ENCODE data around the gene PSMB11.
A peak's percentile ranks its signal among the peaks of the same experiment; 100 is the strongest.
"Not testable (repeated sequence)": the region's sequence is repeated elsewhere in the genome, so short reads cannot be mapped to it uniquely, and the experiment has no call there.

Gene PSMB11

DNA sequence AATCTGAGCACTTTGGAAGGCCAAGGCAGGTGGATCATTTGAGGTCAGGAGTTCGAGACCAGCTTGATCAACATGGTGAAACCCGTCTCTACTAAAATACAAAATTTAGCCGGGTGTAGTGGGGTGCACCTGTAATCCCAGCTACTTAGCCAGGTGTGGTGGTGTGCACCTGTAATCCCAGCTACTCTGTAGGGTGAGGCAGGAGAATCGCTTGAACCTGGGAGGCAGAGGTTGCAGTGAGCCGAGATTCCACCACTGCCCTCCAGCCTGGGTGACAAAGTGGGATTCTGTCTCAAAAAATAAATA, 28.3 kb upstream of the PSMB11 start:
- not testable (repeated sequence) for DNase-seq (ENCODE audit: low read depth in 2 of 2)

DNA sequence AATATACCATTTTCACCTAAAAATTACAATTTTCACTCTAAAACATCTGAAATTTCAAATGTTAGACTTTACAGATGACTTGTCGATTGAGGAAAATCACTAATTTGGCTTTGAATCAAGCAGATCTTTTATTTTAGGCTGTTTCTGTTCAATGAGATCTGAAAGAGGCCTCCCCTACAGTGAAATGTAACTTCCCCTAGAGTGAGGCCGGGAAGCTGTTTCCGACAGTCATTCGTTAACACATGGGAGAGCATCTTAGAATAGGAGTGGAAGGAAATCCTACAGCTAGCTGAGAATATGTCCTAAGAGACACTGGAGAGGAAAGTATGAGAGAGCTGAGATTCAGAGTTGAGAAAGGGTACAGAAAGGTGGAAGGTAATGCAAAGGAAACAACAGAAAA, 26.4 kb upstream of the PSMB11 start:
- DNase-seq (ENCODE audit: low read depth in 2 of 2), result no peak

DNA sequence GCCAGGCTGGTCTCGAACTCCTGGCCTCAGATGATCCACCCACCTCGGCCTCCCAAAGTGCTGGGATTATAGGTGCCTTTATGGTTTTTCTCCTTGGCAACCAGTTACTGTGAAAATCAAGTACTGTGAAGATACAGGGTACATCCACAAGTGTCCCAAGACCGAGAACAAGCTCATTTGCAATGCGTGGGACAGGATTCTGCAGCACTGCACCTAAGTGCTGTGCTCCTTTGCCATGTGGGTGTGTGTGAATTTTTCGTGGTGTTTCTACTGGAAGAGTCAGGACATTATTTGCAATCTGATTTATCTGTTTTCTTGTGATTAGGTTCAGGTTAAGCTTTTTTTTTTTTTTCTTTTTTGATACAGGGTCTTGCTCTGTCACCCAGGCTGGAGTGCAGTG, 24.9 kb upstream of the PSMB11 start:
- DNase-seq (ENCODE audit: low read depth in 2 of 2), result no peak

DNA sequence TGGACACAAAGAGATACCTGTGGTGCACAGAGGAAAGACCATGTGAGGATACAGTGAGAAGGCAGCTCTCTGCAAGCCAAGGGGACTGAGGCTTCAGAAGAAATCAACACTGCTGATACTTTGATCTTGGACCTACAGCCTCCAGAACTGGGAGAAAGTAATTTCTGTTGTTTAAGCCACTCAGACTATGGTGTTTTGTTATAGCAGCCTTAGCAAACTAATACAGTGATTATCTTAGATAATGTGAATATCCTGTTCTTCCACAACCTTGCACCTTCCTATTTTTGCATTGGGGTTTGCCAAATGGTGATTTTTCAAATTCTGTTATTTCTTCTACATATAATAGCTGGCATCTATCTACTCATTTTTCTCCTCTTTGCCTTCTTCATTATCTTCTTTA, 23.9 kb upstream of the PSMB11 start:
- no peak for DNase-seq (ENCODE audit: low read depth in 2 of 2)

DNA sequence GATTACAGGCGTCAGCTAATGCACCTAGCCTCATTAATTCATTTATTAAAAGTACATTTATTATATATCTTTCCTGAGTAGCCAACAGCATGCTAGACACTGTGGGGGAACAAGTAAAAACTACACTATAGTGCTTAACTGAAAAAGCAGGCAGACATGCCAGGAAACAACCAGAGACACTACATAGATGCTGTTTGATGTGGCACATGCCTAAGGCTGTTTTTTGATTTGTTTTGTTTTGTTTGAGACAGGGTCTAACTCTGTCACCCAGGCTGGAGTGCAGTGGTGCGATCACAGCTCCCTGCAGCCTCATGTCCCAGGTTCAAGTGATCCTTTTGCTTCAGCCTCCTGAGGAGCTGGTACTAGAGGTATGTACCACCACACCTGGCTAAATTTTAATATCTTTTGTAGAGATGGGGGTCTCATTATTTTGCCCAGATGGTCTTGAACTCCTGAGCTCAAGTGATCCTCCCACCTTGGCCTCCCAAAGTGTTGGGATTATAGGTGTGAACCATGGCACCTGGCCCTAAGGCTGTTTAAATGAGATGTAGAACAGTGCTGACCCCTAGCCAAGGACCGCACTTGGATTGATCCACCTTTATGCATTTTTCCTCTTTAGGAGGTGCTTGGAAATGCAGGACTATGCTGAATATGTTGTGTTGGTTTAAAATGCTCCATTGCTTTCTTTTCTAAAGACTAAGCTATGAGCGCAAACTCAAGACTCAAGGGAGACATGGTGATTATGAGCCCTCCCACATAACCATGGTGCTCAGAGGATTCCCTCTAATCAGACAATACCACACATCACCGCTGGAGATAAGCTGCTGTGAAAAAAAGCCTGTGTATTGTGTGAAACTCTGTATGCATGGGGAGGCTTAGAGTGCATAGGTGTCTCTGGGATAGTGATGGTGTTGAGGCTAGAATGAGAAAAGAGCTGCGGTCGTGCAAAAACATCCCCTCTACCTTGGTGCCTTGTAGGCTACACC, 21.6 kb upstream of the PSMB11 start:
- no peak for DNase-seq (ENCODE audit: low read depth in 2 of 2)

DNA sequence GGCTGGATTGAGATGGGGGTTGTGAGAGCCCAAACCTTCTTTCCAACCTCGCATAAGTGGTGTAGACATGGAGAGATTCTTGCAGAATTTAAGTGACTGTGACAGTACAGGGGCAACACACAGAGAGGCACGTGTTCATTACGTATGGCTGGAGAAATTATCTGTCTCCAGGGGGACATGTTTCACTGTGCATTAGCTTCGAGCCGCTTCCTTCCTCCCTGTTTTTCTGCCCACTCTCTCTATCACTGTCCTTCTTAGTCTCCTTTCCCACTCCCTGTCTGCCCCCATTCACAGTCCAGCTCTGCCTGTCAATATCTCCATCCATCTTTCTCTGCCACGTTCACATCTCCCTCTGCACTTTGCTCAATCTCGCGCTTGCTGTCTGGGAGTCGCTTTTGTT, 20.6 kb upstream of the PSMB11 start:
- no peak for DNase-seq (ENCODE audit: low read depth in 2 of 2)

DNA sequence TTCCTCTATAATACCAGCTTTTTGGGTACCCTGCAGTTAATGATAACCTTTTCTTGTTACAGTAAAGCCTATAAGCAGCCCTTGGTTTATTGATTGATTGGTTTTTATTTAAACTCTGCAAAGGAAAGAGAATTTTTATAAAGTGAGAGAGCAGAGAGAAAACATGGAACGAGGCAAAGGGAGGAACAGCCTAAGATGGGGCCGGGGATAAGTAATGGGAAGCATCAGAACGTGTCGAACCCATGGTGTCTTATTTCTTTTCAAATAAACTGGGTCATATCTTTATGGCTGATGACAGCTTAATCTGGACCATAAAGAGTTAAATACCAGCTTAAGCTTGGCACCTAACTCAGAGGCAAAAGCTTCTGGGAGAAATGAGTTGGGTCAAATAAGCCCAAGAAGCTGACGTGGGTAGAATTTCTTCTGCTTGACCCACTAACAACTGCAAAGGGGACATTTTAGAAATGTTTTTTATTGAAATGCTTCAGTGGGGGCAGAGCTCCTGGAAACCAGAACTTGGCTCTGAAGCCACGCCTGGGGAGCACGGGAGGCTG, 20.0 kb upstream of the PSMB11 start:
- no peak for DNase-seq (ENCODE audit: low read depth in 2 of 2)

DNA sequence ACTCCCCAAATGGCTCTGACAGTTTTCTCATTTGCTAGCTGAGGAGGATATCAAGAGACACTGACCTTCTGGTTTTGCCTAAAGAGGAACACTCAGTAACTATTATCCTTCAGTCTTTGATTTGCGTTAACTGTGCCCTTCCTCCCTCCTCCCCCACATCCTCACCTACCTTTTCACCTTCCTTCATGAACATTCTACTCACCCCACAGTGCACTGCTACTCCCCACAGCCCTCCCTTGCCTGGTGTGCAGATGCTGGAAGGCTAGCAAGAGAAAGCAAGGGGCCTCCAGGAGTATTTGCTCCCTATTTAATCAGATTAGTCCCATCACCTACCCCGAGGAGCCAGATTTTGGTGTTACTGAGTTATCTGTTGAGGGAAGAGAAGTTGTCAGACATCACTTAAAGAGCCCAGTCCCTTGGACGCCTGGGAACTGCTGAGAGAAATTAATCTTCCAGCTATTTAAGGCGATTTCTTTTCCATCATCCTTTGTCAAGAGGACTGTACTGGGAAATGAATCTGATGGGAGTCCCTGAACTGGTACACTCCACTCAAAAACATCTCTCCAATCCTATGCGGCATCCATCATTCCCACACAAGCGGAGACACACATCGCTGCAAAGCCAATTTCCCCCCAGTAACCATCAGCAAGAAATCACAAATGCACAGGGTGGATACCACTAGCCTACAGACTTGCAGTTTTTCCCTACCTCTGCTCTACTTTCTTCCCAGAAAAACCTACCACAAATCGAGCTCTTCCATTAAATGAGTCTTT, 18.8 kb upstream of the PSMB11 start:
- no peak for DNase-seq (ENCODE audit: low read depth in 2 of 2)

DNA sequence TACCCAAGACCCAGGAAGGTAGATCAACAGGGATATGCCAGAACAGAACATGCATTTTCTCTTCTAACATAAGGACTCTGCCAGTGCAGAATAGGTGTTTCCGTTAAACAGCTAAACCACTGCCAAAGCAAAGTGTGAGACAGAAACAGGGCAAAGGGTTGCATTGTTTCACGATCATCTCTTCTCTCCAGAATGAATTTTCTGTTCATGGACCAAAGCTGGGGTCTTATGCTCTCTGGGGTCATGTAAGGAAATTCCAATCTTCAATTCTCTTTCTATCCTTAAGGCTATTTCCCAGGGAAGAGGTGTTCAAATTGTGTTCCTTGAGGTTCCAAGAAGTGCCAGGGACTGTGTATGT, 18.2 kb upstream of the PSMB11 start:
- no peak for DNase-seq (ENCODE audit: low read depth in 2 of 2)

DNA sequence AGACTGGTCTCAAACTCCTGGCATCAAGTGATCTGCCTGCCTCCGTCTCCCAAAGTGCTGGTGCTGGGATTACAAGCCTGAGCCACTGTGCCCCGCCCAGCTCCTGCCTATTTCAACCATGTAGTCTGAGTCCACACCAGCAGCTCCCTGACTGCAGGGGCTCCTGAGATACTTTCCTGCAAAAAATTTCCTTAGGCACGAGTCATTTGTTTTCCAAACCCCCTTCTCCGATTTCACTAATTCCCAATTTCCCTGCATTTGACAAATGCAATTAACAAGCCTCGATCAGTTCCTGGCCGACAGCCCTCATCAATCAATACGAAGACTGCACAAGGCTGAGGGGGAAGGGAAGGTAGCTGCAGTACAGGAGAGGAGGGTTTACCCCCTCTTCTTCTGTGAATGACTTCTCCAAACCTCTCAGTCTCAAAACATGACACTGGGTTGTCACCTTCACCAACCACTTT, 17.4 kb upstream of the PSMB11 start:
- no peak for DNase-seq (ENCODE audit: low read depth in 2 of 2)

DNA sequence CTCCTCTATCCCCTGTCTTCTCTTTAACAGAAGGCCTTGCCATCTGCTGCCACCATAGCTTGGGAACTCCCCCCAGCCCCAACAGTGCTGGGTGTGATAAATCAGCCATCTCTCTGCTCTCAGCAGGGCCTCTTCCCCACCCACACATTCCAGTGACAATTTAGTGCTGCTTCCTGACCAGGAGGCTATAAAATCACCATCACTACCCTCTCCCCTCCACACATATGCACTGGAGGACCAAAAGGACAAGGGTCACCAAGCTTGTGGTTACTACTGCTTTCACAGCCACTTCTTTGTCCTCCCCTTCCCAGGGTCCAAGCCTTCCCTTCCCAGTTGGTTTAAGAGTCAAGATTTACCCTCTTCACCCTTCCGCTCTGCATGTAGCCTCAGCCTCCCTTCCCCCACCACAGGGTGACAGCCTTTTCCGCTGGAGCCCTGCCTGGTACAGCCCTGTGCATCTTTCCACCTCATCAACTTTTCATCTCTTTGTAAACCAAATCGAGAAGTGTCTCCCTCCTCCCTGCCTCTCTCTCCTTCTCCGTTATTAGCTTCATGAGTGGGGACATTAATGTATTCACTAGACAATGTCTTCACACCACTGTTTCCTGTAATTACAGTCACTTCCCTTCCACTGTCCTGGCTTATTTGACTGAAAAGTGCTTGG, 16.7 kb upstream of the PSMB11 start:
- no peak for DNase-seq (ENCODE audit: low read depth in 2 of 2)

DNA sequence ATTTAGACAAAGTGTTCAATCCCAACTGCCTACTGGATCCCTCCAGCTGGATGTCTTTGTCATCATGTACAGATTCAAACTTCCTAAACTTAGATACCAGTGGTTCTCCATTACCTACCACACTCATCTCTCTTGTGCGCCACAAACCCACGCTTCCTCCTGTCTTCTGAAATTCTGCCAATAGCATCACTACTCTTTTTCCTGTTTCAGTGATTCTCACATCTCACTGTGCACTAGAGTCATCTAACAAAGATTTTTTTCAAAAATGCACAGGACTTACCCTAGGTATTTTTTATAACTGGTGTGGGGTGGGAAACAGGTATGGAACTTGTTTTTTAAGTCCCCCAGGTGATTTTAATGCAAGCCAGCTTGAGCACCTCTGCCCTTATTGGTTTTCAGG, 13.2 kb upstream of the PSMB11 start:
- no peak for DNase-seq (ENCODE audit: low read depth in 2 of 2)

DNA sequence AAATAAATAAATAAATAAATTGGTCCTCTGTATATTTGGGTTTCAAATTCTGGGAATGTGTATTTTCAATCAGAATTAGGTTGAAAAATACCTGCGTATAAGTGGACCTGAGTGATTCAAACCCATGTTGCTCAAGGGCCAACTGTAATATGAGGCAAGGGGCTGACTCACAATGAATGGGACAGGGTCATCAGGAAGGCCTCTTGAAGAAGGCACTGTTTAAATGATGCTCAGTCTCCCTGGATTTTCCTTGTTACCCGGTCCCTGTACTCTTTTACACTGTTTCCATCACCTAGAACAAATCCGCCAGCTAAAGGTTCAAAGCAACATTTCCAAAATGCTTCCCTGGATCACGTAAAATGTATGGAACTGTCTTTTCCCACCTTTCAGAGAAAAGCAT, 11.1 kb upstream of the PSMB11 start:
- DNase-seq (ENCODE audit: low read depth in 2 of 2), result no peak

DNA sequence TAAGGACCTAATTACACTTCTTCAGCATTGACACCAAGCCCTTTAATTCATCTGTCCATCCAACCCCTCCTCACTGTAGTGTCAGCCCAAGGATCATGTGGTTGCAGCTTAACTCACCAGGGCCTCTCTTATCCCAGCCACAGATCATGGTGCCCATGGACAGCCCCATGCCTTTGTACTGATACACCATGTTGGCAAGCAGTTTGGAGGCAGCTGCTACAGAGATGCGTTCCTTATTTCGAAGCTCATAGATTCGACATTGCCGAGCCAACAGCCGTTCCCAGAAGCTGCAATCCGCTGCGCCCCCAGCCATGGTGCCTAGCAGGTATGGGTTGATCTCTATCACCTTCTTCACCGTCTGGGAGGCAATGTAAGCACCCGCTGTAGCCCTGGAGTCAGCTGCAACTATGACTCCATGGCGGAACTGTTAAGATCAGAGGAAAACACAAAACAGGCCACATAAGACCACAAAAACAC, 8.7 kb upstream of the PSMB11 start:
- no peak for DNase-seq (ENCODE audit: low read depth in 2 of 2)

DNA sequence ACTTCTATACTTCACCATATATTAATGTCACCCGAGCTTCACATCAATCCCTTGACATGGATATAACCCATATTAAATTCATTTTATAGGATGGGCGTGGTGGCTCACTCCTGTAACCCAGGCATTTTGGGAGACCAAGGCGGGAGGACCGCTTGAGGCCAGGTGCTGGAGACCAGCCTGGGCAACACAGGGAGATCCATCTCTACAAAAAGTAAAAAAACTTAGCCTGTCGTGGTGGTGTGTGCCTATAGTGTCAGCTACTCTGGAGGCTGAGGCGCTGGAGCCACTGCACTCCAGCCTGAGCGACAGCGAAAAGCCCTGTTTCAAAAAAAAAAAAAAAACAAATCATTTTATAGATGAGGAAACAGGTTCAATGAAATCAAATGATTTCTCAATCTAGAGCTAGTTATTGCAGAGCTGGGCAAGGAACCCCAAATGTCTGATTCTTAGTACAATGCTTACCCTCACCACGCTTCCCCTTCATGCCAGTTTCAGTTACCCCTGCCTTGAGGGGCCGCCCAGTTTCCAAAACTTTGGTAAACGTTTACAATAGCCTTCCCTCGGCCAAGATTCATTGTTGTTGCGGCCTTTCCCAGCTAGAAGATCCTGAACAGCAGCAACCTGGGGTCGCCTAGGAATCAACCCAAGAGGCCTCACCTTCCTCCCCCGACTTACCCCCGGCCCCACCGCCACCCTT, 8.1 kb upstream of the PSMB11 start:
- DNase-seq (ENCODE audit: low read depth in 2 of 2), result no peak

DNA sequence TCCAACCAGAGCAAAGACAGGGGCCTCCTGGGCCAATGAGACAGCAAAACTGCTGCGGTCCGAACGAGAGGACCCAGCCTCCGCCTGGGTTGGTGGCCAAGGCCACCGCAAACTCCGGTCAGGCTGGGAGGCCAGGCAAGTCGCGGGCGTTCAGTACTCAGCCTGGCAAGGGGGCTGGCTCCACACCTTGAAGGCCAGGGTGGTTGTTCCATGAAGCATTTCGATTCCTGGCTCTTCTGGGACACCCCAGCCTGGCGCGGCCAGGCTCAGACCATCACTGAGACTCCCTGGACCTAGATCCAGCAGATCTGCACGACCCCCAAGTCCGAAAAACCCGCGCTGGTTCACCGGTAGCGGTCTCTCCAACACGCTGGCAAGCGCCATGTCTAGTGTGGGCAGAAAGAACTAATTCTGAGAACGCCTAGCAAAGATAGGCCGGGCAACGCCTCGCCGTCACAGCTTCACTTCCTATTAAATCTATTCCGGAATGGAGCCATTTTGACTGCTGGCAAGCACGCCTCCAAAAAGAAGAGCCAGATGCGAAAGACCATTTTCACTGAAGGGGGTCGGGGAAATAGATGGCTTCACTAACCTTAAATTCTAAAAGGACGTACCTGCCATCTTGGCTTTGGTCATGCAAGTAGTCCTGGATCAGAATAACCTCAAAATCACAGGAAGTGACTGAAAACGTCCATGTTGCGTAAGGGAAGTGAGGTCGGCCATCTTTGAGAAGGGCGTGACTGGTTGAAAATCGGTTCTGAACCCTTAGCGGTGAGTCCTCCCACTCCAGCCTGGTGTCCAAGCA, 7.3 kb upstream of the PSMB11 start, which contains the start of gene PSMB5:
PSMB5 (minus strand) TSS at position 403 of the 805 bp plus-strand sequence; CDS start at position 384, 19 bp downstream.
- DNase-seq (ENCODE audit: low read depth in 2 of 2), result peak; percentile 71 to 76

DNA sequence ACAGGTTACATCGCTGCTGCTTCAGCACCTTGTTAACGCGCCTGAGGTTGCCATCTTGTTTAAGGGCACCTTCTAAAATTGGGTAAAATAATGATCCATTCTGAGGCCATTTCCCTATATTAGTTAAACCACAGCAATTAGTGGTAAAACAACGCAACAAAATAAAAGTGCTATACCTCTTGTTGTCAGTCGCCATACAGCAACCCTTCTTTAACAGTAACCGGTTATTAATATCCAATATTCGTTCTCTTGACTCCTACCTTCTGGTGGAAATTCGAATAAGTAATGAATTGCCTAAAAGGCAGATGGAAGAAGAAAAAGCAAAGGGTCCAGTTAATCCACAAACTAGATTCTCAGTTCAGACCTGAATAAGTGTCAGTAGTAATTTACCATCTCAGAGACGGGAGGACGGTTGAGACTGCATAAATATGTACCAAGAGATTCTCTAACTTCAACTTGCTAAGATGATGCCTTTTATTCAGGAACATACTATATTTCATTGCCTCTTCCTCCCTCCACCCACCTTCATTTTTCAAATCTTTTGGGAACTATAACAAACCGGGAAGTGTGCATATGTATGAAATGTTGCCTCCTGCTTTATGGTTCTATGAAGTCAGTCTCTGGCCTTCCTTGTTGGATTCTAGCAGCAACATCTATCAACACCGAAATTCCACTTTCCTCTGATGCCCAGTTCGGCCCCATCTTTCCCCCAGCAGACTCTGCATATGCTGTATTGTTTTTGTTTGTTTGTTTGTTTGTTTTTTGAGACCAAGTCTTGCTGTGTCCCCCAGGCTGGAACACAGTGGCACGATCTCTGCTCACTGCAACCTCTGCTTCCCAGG, 6.5 kb upstream of the PSMB11 start:
- DNase-seq (ENCODE audit: low read depth in 2 of 2), result no peak

DNA sequence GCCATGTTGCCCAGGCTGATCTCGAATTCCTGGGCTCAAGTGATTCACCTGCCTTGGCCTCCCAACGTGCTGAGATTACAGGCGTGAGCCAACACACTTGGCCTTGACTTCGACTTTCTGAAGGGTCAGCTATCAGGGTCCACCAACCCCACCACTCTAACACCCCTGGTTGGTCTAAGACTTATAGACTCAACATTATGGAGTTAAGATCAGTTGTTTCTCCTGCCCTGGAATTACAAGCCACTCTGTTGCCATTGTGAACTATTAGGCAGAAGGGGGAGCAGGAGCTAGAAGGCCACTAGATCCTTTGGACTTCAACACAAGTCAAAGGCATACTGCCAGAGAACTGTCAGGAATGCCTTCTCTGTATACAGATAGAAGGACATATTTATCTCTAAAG, 1.9 kb upstream of the PSMB11 start:
- DNase-seq (ENCODE audit: low read depth in 2 of 2), result no peak

DNA sequence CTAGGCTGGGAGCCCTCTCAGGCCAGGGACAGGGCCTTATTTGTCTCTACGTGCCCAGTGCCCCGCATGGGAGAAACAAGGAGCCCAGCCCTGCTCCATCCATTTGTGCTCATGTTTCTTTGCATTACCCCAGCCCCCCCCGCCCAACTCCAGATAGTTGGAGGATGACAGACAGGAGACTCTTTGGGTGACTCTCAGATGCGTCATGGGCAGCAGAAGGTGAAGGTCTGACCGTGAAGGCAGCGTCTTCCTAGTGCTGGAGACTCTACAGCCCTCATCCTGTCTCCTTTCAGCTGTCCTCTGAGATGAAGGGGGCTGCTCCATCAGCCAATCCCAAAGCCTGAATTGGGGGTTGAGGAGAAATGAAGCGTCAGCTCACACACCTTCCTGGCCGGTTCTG, 283 bp upstream of the PSMB11 start:
- no peak for DNase-seq (ENCODE audit: low read depth in 2 of 2)

DNA sequence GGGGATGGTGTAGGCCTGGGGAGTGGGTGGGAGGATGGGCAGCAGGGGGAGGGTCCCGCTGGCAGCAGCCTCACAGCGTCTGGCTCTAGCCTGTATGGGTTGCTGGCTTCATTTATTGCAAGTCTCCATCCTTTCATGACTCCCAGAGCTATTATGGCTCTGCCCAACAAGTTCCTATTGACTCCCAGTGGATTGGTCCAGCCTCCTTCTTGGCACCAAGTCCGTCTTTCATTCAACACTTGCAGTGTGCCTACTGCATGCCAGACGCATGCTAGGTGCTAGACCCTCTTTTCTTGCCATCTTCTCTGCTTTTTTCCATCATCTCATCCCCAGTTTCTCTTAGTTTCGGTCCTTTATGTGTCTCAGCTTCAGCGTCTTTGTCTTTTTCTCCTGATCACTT, 1.1 kb downstream of the PSMB11 start:
- no peak for DNase-seq (ENCODE audit: low read depth in 2 of 2)
